ENCODE data around the gene DPYD.

- TF ChIP-seq CTCF (conservative IDR thresholded peaks at IDR 0.05; ENCODE audit: low read length) (no peak), EZH2phosphoT487 (IDR thresholded peaks at IDR 0.05; ENCODE audit: borderline replicate concordance) (no peak)
These were observed 235.5 kb downstream of the DPYD start for GRCh38 chr1:97685360-97685759.

Data from Loucy (cell line).